HepG2 (cell line): ENCODE measurements around the gene KRTAP9-4. TPM values are rescaled to one million over a fixed set of nuclear protein-coding genes. Genes with fewer than 3 reads are reported as not detected.
"Not testable (repeated sequence)": the region's sequence is repeated elsewhere in the genome, so short reads cannot be mapped to it uniquely, and the experiment has no call there.

Experiments used
- ATAC-seq: fragments of 200-7000 bp; cut with Tn5 transposase; 3 replicates; pipeline ENCODE4 v1.9.1; 2020; ENCODE audit warnings: mild to moderate bottlenecking, moderate library complexity
- BruUV-seq: library from RNA; stranded (reverse); fragments of 400-500 nt; replicated peaks from 2 replicates; lab custom pipeline; 2021; lab: Mats Ljungman, UMichigan
- CTCF ChIA-PET: fragments of 300-600 bp; formaldehyde crosslinking; extraction: SDS; loops from one replicate; lab custom pipeline; 2021; ENCODE audit warnings: low total read pairs, inconsistent platforms, low intra/inter-chr PET ratio; lab: Yijun Ruan, JAX
- POLR2A ChIA-PET: fragments of 350-600 bp; sonication (Branson Sonifier 250); formaldehyde crosslinking; loops from one replicate; lab custom pipeline; 2020; ENCODE audit warnings: antibody characterized with exemption, inconsistent platforms; lab: Yijun Ruan, JAX
- DNase-seq: peaks from one replicate; pipeline ENCODE4 v3.0.0-alpha.2; 2015; ENCODE audit warnings: low spot score
- FAIRE-seq: peaks from 3 replicates; lab custom pipeline; 2011; peaks lifted over from hg19 to GRCh38; lab: Jason Lieb, UNC
- H2AFZ ChIP-seq: one replicate; pipeline ENCODE4 v1.6.1; 2011; ENCODE audit warnings: low read length, inconsistent platforms
- H3K27ac ChIP-seq: fragments of 300-600 bp; 3 replicates; pipeline ENCODE4 v1.8.0; 2011; ENCODE audit warnings: mixed run types, mild to moderate bottlenecking, mixed read lengths, low read length, inconsistent platforms; ENCODE audit not compliant: insufficient read depth; ENCODE audit errors: extremely low read length
- H3K27me3 ChIP-seq, 2 experiments: fragments of 200-600 bp in 1 of 2; 2 replicates in 1 of 2; 3 replicates in 1 of 2; pipeline versions ENCODE4 v1.6.0 to v1.8.0; 2011; ENCODE audit warnings: low read length in 2 of 2, mild to moderate bottlenecking in 2 of 2, moderate library complexity in 2 of 2, inconsistent platforms in 1 of 2; ENCODE audit not compliant: insufficient read depth in 2 of 2, control insufficient read depth in 1 of 2
- H3K36me3 ChIP-seq, 2 experiments: fragments of 200-600 bp in 1 of 2; replicated peaks in 1 of 2; 2 replicates in 1 of 2; 3 replicates in 1 of 2; pipeline versions ENCODE4 v1.5.1 to v1.8.0; 2011; ENCODE audit warnings: low read length in 2 of 2, inconsistent platforms in 1 of 2; ENCODE audit not compliant: insufficient read depth in 2 of 2, control insufficient read depth in 1 of 2
- H3K4me1 ChIP-seq: 2 replicates; pipeline ENCODE4 v1.5.1; 2012; ENCODE audit warnings: low read length, inconsistent platforms; ENCODE audit not compliant: insufficient read depth
- H3K4me2 ChIP-seq: 2 replicates; pipeline ENCODE4 v1.6.0; 2011; ENCODE audit warnings: low read depth, low read length, inconsistent platforms
- H3K4me3 ChIP-seq, 3 experiments: fragments of 200-600 bp in 1 of 3; sonication (generic), shearing (Covaris generic) in 1 of 3; replicated peaks in 1 of 3; 2 replicates each; pipeline ENCODE4 v1.5.1; 2011 to 2016; ENCODE audit warnings: low read length in 3 of 3, inconsistent platforms in 2 of 3, low read depth in 2 of 3, mild to moderate bottlenecking in 2 of 3, control low read depth in 1 of 3, mixed read lengths in 1 of 3; ENCODE audit not compliant: insufficient read depth in 1 of 3
- H3K79me2 ChIP-seq: one replicate; pipeline ENCODE4 v1.6.1; 2011; ENCODE audit warnings: low read length, inconsistent platforms; ENCODE audit not compliant: insufficient read depth
- H3K9ac ChIP-seq: 2 replicates; pipeline ENCODE4 v1.6.0; 2011; ENCODE audit warnings: mild to moderate bottlenecking, low read depth, low read length, inconsistent platforms; ENCODE audit not compliant: insufficient read depth
- H3K9me3 ChIP-seq: 2 replicates; pipeline ENCODE4 v1.5.1; 2012; ENCODE audit warnings: mild to moderate bottlenecking, low read length
- H4K20me1 ChIP-seq: 2 replicates; pipeline ENCODE4 v1.6.0; 2011; ENCODE audit warnings: inconsistent platforms, mild to moderate bottlenecking, low read length, moderate library complexity; ENCODE audit not compliant: insufficient read depth
- WGBS: methylation state at CpG from one replicate; pipeline ENCODE4 v1.1.6; 2017; ENCODE audit warnings: low lambda C conversion rate; 5-methylcytosine and 5-hydroxymethylcytosine counted together
- in situ Hi-C: cut with HindIII; loops from 2 replicates; pipeline ENCODE4 v1.10.0; 2017; ENCODE audit warnings: low pct_unique_long_range_greater_than_20kb; ENCODE audit not compliant: extremely low pct_ligation_motif_present
- intact Hi-C: fragments of 100-400 bp; cut with micrococcal nuclease; formaldehyde crosslinking; loops from one replicate; pipeline ENCODE4 v1.10.0; 2022; ENCODE audit not compliant: unreplicated experiment
- polyA plus RNA-seq, 8 experiments: library from polyadenylated mRNA; depleted of rRNA in 3 of 8; stranded (reverse) in 7 of 8; unstranded in 1 of 8; fragments of >200 nt; fragmentation: Illumina TruSeq in 4 of 8; extraction: Trizol in 4 of 8; gene quantifications; 2 replicates each; pipeline versions ENCODE4 v1.2.1 to v1.2.3, GENCODE V29; 2011 to 2016; ENCODE audit warnings: low read depth in 4 of 8, missing spikeins in 1 of 8, mixed read lengths in 1 of 8; ENCODE audit not compliant: insufficient read depth in 1 of 8
- total RNA-seq, 5 experiments: library from RNA; depleted of rRNA; stranded (reverse); fragments of >200 nt; fragmentation: Illumina TruSeq; extraction: Trizol; gene quantifications; 2 replicates each; pipeline ENCODE4 v1.2.3, GENCODE V29; 2016; ENCODE audit warnings: low read depth in 1 of 5

Gene KRTAP9-4
- total and polyA plus RNA-seq, 2 of the 13 experiments (the other 11 are each of a cell fraction or from before 2014, with no cell fraction given) = not detected

GRCh38 chr17:41232399-41233105, 16.9 kb upstream of the KRTAP9-4 start, which contains the start of gene KRTAP9-3:
Gene KRTAP9-3 (plus strand): TSS chr17:41232449. CDS start chr17:41232502, 53 bp downstream.
- ATAC-seq, CTCF ChIA-PET, H3K9ac ChIP-seq, FAIRE-seq, H2AFZ ChIP-seq, H3K9me3 ChIP-seq, POLR2A ChIA-PET, DNase-seq, H3K79me2 ChIP-seq, H3K36me3 ChIP-seq, H3K4me2 ChIP-seq, H3K4me1 ChIP-seq, H3K27me3 ChIP-seq, in situ Hi-C loops, H4K20me1 ChIP-seq, BruUV-seq, intact Hi-C loops, H3K27ac ChIP-seq, H3K4me3 ChIP-seq: not testable (repeated sequence)
- WGBS = no CpG with 5 or more reads among the region's 1 CpG

GRCh38 chr17:41237116-41237515, 12.4 kb upstream of the KRTAP9-4 start:
- H3K36me3 ChIP-seq, DNase-seq, in situ Hi-C loops, H3K9me3 ChIP-seq, H3K4me1 ChIP-seq, H3K27me3 ChIP-seq, H3K9ac ChIP-seq, BruUV-seq, H3K4me2 ChIP-seq, intact Hi-C loops, POLR2A ChIA-PET, H3K79me2 ChIP-seq, H2AFZ ChIP-seq, H3K27ac ChIP-seq, ATAC-seq, FAIRE-seq, H3K4me3 ChIP-seq, CTCF ChIA-PET, H4K20me1 ChIP-seq: not testable (repeated sequence)
- 0% methylated on average over 4 of the region's 4 CpGs for WGBS

GRCh38 chr17:41237949-41238437, 11.5 kb upstream of the KRTAP9-4 start, which contains the start of gene KRTAP9-8:
Gene KRTAP9-8 (plus strand): TSS chr17:41237999. CDS start chr17:41238052, 53 bp downstream.
- H4K20me1 ChIP-seq, H2AFZ ChIP-seq, H3K27me3 ChIP-seq, H3K9me3 ChIP-seq, ATAC-seq, intact Hi-C loops, BruUV-seq, H3K9ac ChIP-seq, H3K4me3 ChIP-seq, H3K27ac ChIP-seq, FAIRE-seq, H3K79me2 ChIP-seq, CTCF ChIA-PET, H3K4me2 ChIP-seq, POLR2A ChIA-PET, H3K4me1 ChIP-seq, in situ Hi-C loops, DNase-seq, H3K36me3 ChIP-seq: not testable (repeated sequence)
- 0% methylated on average over 1 of the region's 3 CpGs for WGBS
